Renal pelvis (tissue), 4 donors: ENCODE measurements around the gene LIN52. TPM values are rescaled to one million over a fixed set of nuclear protein-coding genes. Genes with fewer than 3 reads are reported as not detected.

Experiments used
- DNase-seq: peaks from one replicate; pipeline ENCODE4 v3.0.0-alpha.2; 2013
- polyA plus RNA-seq, 3 donors: library from polyadenylated mRNA; unstranded; fragments of 120-200 nt; gene quantifications; one replicate each; pipeline ENCODE4 v1.2.1, GENCODE V29; 2013; ENCODE audit not compliant: insufficient read length in 3 of 3

Gene LIN52
- polyA plus RNA-seq, 3 donors: 15.1 to 18.4 (median 17.3) TPM

GRCh38 chr14:74176400-74176793, 91.6 kb downstream of the LIN52 start:
- no peak for DNase-seq

DNA sequence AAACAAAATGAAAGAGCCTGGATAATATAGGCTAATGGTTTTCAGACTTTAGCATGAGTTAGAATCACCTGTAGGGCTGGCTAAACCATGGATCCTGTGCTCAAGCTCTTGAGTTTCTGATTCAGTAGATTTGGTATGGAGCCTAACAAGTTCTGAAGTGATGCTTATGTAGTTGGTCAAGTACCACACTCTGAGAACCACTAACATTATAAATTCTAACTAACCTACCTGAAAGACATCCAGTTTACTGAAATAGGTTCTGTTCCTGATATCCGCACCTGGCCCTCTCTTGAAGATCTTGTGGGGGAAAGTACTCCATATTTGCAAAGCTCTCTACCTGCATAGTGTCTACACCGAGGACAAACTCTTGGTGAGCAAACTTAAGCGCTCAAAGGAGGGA, 95.1 kb downstream of the LIN52 start:
- no peak for DNase-seq

DNA sequence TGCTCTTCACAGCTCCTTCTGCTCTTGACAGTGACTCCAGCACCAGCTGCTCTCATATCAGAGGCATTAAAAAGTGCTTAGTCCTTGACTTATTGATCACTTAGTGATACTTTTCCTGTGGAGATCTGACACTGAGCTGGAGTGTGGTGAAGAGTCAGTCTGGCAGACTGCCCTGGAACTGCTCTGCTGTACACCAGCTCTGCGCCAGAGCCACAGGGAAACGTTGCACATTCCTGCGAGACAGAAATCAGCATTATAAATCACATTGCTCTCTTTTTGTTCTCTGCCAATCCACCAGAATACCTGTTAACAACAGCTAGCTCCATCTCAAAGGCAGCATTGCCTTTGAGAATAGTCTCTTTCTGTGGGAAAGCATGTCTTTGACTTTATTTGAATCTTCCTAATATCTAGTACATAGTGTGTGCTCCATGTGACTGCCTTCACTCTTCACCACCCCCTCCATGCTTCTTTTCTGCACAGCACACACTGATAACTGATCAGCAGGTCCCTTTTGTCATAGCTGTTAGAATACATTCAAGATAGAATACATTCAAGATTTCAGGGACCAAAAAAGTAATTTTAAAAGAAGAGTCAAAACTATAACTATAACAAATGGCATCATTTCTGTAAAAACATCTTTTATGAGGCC, 106.3 kb downstream of the LIN52 start:
- no peak for DNase-seq

DNA sequence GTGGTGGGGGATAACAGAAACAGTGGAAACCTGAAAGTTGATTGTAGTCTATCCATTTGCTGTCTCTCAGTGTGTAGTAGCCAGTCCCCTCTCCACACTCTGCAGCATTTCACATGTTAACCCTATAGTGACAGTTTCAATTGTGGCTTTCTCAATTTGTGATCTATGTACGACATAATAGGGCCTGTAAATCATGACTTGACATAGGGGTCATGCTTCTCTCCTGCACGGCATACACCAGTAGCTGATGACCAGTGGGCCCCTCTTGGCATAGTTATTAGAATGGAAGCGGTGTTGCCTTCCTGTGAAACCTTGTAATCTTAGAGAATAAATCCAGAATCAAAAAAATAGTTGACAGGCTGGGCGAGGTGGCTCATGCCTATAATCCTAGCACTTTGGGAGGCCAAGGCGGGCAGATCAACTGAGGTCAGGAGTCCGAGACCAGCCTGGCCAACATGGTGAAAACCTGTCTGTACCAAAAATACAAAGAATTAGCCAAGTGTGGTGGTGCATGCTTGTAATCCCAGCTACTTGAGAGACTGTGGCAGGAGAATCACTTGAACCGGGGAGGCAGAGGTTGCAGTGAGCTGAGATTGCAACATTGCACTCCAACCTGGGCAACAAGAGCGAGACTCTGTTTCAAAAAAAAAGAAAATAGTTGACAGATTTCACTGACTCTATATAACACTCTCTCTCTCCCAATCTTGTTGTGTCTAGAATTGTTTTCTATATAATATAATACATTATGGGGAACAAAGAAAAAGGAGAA, 109.9 kb downstream of the LIN52 start:
- DNase-seq: no peak

DNA sequence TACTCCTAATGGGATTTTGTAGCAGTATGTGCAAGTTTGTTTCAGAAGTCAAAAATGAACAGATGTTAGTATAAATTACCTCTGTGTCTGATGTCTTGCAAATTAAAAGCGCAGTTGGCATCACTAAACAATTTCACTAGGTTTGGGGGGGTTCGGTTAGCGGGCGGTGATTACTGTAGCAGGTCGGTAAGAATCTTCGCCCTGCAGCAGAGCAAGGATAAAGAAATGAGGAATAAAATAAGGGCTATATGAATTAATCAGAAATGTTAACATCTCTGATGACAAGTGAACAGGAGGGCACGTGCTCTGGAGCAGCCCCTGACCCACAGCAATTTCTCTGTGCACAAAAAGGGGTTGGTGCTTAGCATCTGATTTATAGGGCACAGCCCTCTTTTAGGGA, 110.9 kb downstream of the LIN52 start:
- DNase-seq: no peak

DNA sequence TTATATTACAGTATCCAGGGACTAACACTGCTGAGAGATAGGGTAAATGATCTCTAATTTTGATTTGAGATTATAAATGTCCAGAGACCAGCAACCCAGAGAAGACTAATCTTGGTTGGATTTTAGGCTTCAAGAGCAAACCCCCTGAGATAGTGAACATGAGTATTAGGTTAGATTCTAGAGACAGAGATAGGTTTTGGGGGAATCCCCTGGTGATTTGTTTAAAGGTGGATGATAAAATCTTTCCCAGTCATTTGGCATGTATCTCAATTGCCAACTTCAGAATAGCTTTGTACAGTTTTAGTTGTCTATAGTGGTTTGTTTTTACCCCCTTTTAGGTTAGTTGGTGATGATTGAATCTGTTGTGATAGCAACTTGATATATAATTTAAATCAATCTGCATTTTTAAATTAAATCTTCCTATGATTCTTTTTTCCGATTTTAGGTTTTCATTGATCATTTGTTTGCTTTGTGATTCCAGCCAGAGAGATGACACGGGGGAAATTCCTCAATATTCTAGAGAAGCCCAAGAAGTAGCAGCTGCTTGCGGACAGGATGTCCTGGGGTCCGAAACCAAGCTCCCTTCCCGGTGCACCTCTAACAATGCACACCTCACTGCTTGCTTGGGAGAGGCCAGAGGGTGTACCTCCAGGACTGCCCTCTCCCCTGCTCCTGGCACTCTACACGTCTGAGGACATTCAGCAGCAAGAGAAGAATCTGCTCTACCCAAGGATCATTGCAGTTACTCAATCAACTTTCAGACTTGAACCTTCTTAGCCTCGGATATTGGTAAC, 113.9 kb downstream of the LIN52 start:
- no peak for DNase-seq

- DNase-seq: no peak
These were observed 117.4 kb downstream of the LIN52 start for GRCh38 chr14:74202113-74202512.

GRCh38 chr14:74203639-74204038, 118.9 kb downstream of the LIN52 start:
- DNase-seq: no peak

DNA sequence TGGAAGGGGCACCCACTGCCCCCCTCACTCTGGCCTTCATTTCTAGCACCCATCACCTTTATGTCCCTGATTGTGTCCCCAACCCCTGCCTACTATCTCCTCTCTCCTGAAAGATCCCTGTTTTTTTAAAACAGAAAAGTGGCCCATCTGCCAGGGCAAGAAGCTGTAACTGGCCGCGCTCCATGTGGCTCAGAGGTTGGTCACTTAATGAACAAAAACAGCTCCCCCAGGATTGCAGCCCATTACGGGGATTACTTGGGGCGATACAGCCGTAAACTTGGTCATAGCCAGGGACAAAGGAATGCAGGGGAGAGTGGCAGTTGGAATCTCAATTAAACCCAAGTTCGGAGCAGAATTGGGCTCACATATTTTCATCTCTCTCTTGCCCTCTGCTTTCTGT, 119.7 kb downstream of the LIN52 start:
- no peak for DNase-seq

DNA sequence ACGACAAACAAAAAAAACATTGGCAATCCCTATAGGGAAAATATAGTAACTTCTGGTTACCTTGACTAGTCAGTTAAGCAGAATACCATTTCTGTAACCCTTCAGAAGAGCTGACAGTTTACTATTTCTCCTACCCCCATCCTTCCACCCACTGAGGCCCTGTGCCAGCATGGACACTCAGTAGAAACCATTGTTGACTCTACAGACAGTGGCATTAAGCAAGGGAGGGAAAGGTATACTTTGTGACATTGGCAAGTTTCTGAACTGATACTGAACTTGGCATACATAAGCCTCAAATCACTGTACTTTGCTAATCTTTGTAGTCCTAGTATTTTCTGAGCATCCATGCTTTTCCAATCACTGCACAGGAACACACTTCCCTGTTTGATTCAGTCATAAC, 121.1 kb downstream of the LIN52 start:
- DNase-seq: no peak

- DNase-seq: no peak
These were observed 123.2 kb downstream of the LIN52 start for GRCh38 chr14:74207943-74208342.

DNA sequence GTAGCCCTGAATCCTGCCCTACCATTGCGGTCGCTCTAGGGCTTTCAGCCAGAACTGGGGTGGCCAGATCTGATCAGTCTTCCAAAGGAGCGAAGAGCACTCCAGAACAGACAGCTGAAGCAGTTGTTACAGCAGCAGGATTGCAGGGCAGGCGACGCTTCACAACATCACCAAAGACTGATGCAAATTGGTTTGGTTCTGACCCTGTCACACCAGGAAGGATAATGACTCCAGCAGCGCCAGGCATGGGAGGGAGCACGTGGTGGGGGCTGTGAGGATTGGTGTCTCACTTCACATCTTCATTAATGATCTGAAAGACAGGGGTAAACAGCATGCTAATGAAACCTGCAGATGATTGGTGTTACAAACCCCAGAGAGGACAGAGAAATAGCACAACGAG, 123.9 kb downstream of the LIN52 start:
- DNase-seq: no peak

- DNase-seq: no peak
These were observed 127.3 kb downstream of the LIN52 start for GRCh38 chr14:74211945-74212580.

GRCh38 chr14:74213907-74214803, 129.4 kb downstream of the LIN52 start:
- no peak for DNase-seq

GRCh38 chr14:74216671-74217070, 131.9 kb downstream of the LIN52 start:
- no peak for DNase-seq

GRCh38 chr14:74217672-74218448, 133.1 kb downstream of the LIN52 start:
- DNase-seq: peak; percentile 55

DNA sequence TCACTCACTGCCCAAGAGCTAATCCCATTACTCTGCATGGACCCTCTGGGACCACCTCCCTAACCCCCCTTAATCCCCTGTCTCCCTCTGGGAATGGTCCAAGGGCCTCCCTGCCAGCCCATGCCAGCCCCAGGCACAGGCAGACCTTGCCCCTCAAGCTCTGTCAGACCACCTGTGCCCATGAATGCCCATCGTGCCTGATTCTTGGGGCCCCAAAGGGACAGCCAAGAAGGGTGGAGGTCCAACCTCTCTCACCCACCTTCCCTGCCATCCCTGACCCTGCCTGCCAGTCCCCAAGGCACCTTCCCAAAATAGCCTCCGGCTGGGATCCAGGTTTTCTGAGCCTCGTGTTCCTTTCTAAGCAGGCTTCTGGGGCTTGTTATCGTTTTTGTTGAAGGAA, 133.7 kb downstream of the LIN52 start:
- no peak for DNase-seq

DNA sequence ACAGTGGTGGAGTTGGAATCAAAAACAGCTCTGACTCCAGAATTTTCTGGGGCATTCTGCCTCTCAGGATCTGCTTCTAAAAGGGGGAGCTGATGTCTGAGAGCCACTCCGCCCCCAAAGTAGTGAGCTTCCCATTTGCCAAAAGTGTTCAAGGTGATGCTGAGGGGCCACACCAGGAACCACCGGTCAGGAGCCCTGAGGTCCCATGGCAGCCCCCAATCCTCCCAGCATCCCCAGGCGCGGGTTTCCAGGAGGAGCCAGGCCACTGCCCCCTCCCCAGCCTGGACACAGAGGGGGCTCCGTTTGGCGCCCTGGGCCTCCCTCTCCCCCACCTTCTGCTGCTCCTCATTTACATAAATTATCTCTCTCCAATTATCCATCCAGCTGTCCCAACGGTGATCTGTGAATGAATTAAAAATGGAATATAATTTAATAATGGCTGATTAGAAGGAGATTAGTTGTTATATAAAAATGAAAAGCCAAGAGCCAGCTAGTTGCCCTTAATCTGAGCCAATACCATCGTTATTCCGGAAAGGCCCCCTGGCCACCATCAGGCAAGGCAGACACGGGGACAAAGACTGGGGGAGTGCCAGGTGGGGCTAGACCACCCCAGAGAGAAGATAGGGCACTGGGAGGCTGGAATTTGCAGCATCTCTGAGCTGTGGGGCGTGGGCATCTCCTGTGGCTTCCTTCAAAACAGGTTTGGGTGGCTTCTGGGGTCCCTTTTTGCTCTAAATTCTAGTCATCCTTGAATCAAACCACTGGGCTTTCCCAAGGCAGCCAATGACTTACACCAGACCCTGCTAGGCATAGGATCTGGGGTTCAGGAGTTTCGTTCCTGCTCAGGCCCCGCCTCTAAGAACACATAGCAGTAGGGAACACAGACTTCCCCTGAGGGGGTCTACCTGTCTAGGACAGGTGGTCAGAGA, 134.8 kb downstream of the LIN52 start:
- no peak for DNase-seq

DNA sequence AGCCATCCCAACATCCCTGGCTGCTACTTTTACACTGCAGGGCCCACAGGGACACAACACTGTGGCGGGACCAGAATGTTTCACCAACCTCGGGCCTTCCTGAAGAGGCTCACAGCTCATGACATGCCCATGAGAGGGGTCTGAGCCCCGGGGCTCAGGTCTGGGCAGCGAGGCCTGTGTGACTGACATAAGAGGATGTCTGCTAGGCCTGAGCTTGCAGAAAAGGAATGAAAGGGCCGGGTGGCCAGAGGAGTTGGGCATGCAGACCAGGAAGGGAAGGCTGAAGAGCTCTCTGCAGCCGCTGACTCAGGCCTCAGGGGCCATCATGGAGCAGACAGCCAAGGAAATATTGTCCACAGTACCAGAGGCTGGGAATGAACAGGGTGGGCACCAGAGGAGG, 136.2 kb downstream of the LIN52 start:
- no peak for DNase-seq
